Epithelial cell of esophagus (primary cell): Measurements from ENCODE around the gene CGB2.

Experiments used
- DNase-seq: peaks from one replicate; pipeline ENCODE4 v3.0.0; 2010; ENCODE audit warnings: low read depth
- H3K4me3 ChIP-seq: 2 replicates; pipeline ENCODE4 v1.5.1; 2011; ENCODE audit warnings: mild to moderate bottlenecking, low read length, control low read depth
- CTCF ChIP-seq: IDR thresholded peaks from 2 replicates; pipeline ENCODE4 v1.5.1; 2011; ENCODE audit warnings: low read depth, mild to moderate bottlenecking, low read length, control low read depth, inconsistent platforms; ENCODE audit not compliant: insufficient read depth; ENCODE audit errors: missing control alignments

Gene CGB2

GRCh38 chr19:49009828-49010227, 21.9 kb upstream of the CGB2 start:
- H3K4me3 ChIP-seq, result no peak overlapping the region
- TF ChIP-seq CTCF, result no peak
- no peak for DNase-seq

- H3K4me3 ChIP-seq, result no peak overlapping the region
- TF ChIP-seq CTCF, result no peak
- DNase-seq, result no peak
These were observed 21.2 kb upstream of the CGB2 start for GRCh38 chr19:49010453-49010852.

- no peak for TF ChIP-seq CTCF
- no peak for DNase-seq
- H3K4me3 ChIP-seq, result no peak overlapping the region
These were observed 20.5 kb upstream of the CGB2 start for GRCh38 chr19:49011194-49011593.

- peak; percentile 66 for DNase-seq
- no peak overlapping the region for H3K4me3 ChIP-seq
- TF ChIP-seq CTCF, result no peak
These were observed 17.4 kb upstream of the CGB2 start for GRCh38 chr19:49014123-49014869.

GRCh38 chr19:49014870-49015255, 16.8 kb upstream of the CGB2 start:
- no peak for DNase-seq
- no peak for TF ChIP-seq CTCF
- no peak overlapping the region for H3K4me3 ChIP-seq

GRCh38 chr19:49016067-49016839, 15.4 kb upstream of the CGB2 start:
- DNase-seq, result no peak
- H3K4me3 ChIP-seq, result no peak overlapping the region
- TF ChIP-seq CTCF, result no peak
